Endothelial cell (in vitro differentiated cells): Measurements from ENCODE around the gene VTI1A. TPM values are rescaled to one million over a fixed set of nuclear protein-coding genes. Genes with fewer than 3 reads are reported as not detected.

Source experiments
- DNase-seq: peaks from one replicate; pipeline ENCODE4 v3.0.0; 2021; ENCODE audit warnings: low spot score
- H3K27ac Mint-ChIP-seq: one replicate; pipeline ENCODE4 v1.8.0; 2021; ENCODE audit warnings: mixed read lengths, inconsistent platforms; ENCODE audit not compliant: unreplicated experiment
- H3K27me3 Mint-ChIP-seq: one replicate; pipeline ENCODE4 v1.8.0; 2021; ENCODE audit warnings: mild to moderate bottlenecking, moderate library complexity, mixed read lengths, inconsistent platforms; ENCODE audit not compliant: unreplicated experiment
- H3K36me3 Mint-ChIP-seq: one replicate; pipeline ENCODE4 v1.8.0; 2021; ENCODE audit warnings: mild to moderate bottlenecking, low read depth, mixed read lengths, inconsistent platforms; ENCODE audit not compliant: unreplicated experiment
- H3K4me1 Mint-ChIP-seq: one replicate; pipeline ENCODE4 v1.8.0; 2021; ENCODE audit warnings: mild to moderate bottlenecking, mixed read lengths, inconsistent platforms; ENCODE audit not compliant: unreplicated experiment
- H3K4me3 Mint-ChIP-seq: one replicate; pipeline ENCODE4 v1.8.0; 2021; ENCODE audit warnings: mild to moderate bottlenecking, mixed read lengths, inconsistent platforms; ENCODE audit not compliant: unreplicated experiment
- H3K9me3 Mint-ChIP-seq: one replicate; pipeline ENCODE4 v1.8.0; 2021; ENCODE audit warnings: mixed read lengths, inconsistent platforms; ENCODE audit not compliant: unreplicated experiment
- total RNA-seq: library from RNA; stranded (reverse); fragmentation: NEBNext Ultra II Directional; extraction: Animal tissue kit (Norgen Biotek cat#: 25700); gene quantifications from one replicate; pipeline ENCODE4 v1.2.1, GENCODE V29; 2021; ENCODE audit not compliant: unreplicated experiment
- TF ChIP-seq, protein P1 (sequence below): fragments of 200-600 bp; sonication (generic); IDR thresholded peaks from one replicate; pipeline ENCODE4 v1.5.0; 2021; ENCODE audit warnings: antibody characterized with exemption; ENCODE audit not compliant: unreplicated experiment

VTI1A gene
- total RNA-seq, 1 donor from 2014 or later: 35.4 TPM

DNA sequence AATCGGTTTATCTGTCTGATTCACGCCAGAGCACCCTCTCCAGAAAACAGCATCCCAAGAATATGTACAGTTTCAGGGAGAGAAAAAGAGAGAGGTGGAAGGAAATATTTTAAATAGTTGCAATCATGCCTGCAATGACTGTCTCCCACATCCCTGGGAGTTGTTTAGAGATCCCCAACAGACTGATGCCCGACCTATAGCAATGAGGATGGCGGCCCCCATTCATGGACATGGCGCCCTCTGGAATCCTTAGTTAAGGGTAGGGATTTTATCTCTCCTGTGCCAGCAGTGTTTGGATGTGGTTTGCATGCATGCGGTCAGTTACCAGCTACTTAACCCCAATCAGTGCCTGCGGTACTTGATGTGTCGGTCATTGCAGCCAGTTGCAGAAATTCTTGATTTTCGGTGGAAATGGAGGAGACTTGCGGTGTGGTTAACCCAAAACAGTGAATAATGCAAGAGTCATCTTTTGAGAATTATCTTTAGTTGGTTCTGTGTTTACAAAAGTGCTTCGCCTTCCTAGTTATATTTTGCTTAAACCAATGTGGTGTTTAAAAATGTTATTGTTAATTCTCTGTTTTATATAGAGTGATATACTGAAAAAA is 317.0 kb downstream of the VTI1A start:
- DNase-seq: no peak
- no peak overlapping the region for H3K27ac Mint-ChIP-seq
- H3K9me3 Mint-ChIP-seq: no peaks in the 10 kb centered on the region
- H3K4me3 Mint-ChIP-seq: no peak overlapping the region
- no peaks in the 10 kb centered on the region for H3K36me3 Mint-ChIP-seq
- TF ChIP-seq, protein P1, sequence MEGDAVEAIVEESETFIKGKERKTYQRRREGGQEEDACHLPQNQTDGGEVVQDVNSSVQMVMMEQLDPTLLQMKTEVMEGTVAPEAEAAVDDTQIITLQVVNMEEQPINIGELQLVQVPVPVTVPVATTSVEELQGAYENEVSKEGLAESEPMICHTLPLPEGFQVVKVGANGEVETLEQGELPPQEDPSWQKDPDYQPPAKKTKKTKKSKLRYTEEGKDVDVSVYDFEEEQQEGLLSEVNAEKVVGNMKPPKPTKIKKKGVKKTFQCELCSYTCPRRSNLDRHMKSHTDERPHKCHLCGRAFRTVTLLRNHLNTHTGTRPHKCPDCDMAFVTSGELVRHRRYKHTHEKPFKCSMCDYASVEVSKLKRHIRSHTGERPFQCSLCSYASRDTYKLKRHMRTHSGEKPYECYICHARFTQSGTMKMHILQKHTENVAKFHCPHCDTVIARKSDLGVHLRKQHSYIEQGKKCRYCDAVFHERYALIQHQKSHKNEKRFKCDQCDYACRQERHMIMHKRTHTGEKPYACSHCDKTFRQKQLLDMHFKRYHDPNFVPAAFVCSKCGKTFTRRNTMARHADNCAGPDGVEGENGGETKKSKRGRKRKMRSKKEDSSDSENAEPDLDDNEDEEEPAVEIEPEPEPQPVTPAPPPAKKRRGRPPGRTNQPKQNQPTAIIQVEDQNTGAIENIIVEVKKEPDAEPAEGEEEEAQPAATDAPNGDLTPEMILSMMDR: no peak
- no peaks in the 10 kb centered on the region for H3K27me3 Mint-ChIP-seq
- H3K4me1 Mint-ChIP-seq: peaks cover 5% of the 10 kb centered on the region

GRCh38 chr10:112765717-112766235 is 318.8 kb downstream of the VTI1A start:
- Mint-ChIP-seq H3K4me3 (no peak overlapping the region), H3K27me3 (no peaks in the 10 kb centered on the region), H3K36me3 (no peaks in the 10 kb centered on the region), H3K9me3 (no peaks in the 10 kb centered on the region), H3K4me1 (peaks cover 5% of the 10 kb centered on the region), H3K27ac (no peak overlapping the region)
- no peak for DNase-seq
- TF ChIP-seq, protein P1: no peak

DNA sequence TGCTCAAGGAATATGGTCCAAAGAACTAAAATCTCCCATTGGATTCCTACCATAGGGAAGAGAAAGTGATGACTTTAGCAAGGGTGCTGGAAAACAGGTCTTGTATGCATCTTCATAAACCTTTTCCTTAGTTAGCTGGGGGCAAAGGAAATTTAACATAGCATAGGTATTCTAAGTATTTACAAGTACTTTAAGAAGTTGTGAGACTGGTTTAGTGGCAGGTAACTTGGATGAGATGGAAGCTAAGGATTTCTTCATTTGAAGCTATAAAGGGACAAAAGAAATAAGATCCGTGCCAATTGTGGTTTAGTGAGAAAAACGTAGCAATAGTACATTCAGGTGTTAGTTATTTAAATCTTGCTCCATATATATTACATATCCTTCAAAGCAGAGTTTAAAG is 319.6 kb downstream of the VTI1A start:
- TF ChIP-seq, protein P1: no peak
- H3K27ac Mint-ChIP-seq: no peak overlapping the region
- no peaks in the 10 kb centered on the region for H3K27me3 Mint-ChIP-seq
- DNase-seq: no peak
- no peaks in the 10 kb centered on the region for H3K9me3 Mint-ChIP-seq
- H3K36me3 Mint-ChIP-seq: peaks cover 4% of the 10 kb centered on the region
- H3K4me3 Mint-ChIP-seq: no peak overlapping the region
- H3K4me1 Mint-ChIP-seq: peaks cover 5% of the 10 kb centered on the region

DNA sequence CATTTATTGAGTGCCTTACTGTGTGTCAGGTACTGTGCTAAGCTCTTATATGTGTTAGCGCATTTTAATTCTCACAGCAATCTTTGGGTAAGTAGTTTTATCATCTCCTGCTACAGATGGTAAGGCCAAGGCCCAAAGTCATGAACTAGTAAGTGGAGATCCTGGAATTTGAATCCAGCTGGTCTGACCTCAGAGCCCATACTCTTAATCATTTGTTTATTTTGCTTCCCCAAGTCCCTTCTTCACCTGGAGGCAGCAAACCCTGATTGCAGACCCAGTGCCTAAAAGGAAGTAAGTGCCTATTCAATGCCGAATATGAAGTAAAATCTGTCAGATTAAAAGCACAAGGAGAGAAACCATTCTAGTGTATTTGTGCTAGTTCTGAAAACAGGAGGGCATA is 320.1 kb downstream of the VTI1A start:
- TF ChIP-seq, protein P1: no peak
- Mint-ChIP-seq H3K9me3 (no peaks in the 10 kb centered on the region), H3K36me3 (peaks cover 4% of the 10 kb centered on the region), H3K27me3 (no peaks in the 10 kb centered on the region), H3K4me3 (no peak overlapping the region), H3K27ac (no peak overlapping the region), H3K4me1 (peaks cover 5% of the 10 kb centered on the region)
- no peak for DNase-seq

- Mint-ChIP-seq H3K4me3 (no peak overlapping the region), H3K36me3 (peaks cover 4% of the 10 kb centered on the region)
These were observed 321.1 kb downstream of the VTI1A start for GRCh38 chr10:112768121-112768520.

More at GRCh38 chr10:112768121-112768520, 321.1 kb downstream of the VTI1A start:
- Mint-ChIP-seq H3K4me1 (peaks cover 5% of the 10 kb centered on the region), H3K27ac (no peak overlapping the region), H3K9me3 (no peaks in the 10 kb centered on the region), H3K27me3 (no peaks in the 10 kb centered on the region)
- TF ChIP-seq, protein P1: no peak
- DNase-seq: no peak
